ENCODE results near the gene EHF.
"Not testable (repeated sequence)": the region's sequence is repeated elsewhere in the genome, so short reads cannot be mapped to it uniquely, and the experiment has no call there.

EHF gene

DNA sequence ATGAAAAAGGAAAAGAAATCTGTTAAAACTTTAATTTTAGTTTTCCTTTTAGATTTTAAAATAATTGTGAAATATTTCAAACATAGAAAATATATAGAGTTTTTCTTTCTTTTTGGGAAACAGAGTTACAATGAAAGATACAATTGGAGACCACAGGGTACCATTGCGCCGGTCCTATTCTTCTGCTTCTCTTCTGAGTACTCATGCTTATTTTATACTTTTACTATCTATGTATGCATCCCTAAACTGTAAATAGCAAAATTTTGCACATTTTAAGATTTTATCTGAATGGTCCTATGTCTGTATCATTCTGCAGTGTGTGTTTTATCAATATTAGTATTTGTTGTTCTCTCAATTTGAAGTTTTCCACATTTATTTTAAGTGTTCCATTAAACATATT is 65.0 kb downstream of the EHF start:
- Histone ChIP-seq H3K4me3 (ENCODE audit: severe bottlenecking) (no peak overlapping the region), H3K9me3 (ENCODE audit: severe bottlenecking) (no peaks in the 10 kb centered on the region), H3K27me3 (ENCODE audit: insufficient read depth, poor library complexity, severe bottlenecking) (no peaks in the 10 kb centered on the region), H3K4me1 (ENCODE audit: insufficient read depth, poor library complexity, severe bottlenecking) (peaks cover 44% of the 10 kb centered on the region), H3K27ac (ENCODE audit: poor library complexity, severe bottlenecking) (peak overlapping the region; percentile 80), H3K36me3 (ENCODE audit: low read depth) (no peaks in the 10 kb centered on the region)
- TF ChIP-seq, protein P1, sequence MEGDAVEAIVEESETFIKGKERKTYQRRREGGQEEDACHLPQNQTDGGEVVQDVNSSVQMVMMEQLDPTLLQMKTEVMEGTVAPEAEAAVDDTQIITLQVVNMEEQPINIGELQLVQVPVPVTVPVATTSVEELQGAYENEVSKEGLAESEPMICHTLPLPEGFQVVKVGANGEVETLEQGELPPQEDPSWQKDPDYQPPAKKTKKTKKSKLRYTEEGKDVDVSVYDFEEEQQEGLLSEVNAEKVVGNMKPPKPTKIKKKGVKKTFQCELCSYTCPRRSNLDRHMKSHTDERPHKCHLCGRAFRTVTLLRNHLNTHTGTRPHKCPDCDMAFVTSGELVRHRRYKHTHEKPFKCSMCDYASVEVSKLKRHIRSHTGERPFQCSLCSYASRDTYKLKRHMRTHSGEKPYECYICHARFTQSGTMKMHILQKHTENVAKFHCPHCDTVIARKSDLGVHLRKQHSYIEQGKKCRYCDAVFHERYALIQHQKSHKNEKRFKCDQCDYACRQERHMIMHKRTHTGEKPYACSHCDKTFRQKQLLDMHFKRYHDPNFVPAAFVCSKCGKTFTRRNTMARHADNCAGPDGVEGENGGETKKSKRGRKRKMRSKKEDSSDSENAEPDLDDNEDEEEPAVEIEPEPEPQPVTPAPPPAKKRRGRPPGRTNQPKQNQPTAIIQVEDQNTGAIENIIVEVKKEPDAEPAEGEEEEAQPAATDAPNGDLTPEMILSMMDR (IDR thresholded peaks at IDR 0.05; ENCODE audit: poor library complexity, severe bottlenecking), result no peak
- no peak for DNase-seq (ENCODE audit: low spot score)
- no peak for ATAC-seq (ENCODE audit: low read depth)

DNA sequence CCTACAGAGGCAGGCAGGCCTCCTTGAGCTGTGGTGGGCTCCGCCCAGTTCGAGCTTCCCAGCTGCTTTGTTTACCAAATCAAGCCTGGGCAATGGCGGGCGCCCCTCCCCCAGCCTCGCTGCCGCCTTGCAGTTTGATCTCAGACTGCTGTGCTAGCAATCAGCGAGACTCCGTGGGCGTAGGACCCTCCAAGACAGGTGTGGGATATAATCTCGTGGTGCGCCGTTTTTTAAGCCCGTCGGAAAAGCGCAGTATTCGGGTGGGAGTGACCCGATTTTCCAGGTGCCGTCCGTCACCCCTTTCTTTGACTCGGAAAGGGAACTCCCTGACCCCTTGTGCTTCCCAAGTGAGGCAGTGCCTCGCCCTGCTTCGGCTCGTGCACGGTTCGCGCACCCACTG is 71.4 kb downstream of the EHF start:
- DNase-seq (ENCODE audit: low spot score); H3K27me3 ChIP-seq (ENCODE audit: insufficient read depth, poor library complexity, severe bottlenecking); ATAC-seq (ENCODE audit: low read depth); H3K27ac ChIP-seq (ENCODE audit: poor library complexity, severe bottlenecking); H3K4me1 ChIP-seq (ENCODE audit: insufficient read depth, poor library complexity, severe bottlenecking); H3K4me3 ChIP-seq (ENCODE audit: severe bottlenecking); H3K36me3 ChIP-seq (ENCODE audit: low read depth); H3K9me3 ChIP-seq (ENCODE audit: severe bottlenecking): not testable (repeated sequence)

DNA sequence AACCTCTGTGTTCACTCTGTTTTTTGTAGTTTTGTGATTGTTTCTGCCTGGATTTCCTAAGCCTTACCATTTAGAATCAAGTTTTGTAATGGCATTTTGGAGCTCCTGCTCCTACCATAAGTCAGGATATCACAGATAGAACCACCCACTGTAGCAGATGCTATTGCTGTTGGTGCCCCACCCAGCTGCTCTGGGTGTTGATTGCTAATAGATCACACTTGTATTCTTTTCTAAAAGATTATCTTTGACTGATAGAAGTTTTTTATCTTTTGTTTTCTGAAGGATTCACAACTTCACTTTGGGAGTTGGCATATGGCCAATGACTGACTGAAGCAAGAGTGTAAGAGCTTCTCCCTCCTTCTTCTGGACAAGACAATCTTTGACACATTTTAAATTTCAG is 76.0 kb downstream of the EHF start:
- Histone ChIP-seq H3K36me3 (ENCODE audit: low read depth) (no peaks in the 10 kb centered on the region), H3K4me1 (ENCODE audit: insufficient read depth, poor library complexity, severe bottlenecking) (no peaks in the 10 kb centered on the region), H3K27me3 (ENCODE audit: insufficient read depth, poor library complexity, severe bottlenecking) (no peaks in the 10 kb centered on the region), H3K9me3 (ENCODE audit: severe bottlenecking) (peaks cover 2% of the 10 kb centered on the region), H3K27ac (ENCODE audit: poor library complexity, severe bottlenecking) (no peak overlapping the region), H3K4me3 (ENCODE audit: severe bottlenecking) (no peak overlapping the region)
- ATAC-seq (ENCODE audit: low read depth), result no peak
- DNase-seq (ENCODE audit: low spot score), result no peak
- TF ChIP-seq, protein P1 (IDR thresholded peaks at IDR 0.05; ENCODE audit: poor library complexity, severe bottlenecking), result no peak

DNA sequence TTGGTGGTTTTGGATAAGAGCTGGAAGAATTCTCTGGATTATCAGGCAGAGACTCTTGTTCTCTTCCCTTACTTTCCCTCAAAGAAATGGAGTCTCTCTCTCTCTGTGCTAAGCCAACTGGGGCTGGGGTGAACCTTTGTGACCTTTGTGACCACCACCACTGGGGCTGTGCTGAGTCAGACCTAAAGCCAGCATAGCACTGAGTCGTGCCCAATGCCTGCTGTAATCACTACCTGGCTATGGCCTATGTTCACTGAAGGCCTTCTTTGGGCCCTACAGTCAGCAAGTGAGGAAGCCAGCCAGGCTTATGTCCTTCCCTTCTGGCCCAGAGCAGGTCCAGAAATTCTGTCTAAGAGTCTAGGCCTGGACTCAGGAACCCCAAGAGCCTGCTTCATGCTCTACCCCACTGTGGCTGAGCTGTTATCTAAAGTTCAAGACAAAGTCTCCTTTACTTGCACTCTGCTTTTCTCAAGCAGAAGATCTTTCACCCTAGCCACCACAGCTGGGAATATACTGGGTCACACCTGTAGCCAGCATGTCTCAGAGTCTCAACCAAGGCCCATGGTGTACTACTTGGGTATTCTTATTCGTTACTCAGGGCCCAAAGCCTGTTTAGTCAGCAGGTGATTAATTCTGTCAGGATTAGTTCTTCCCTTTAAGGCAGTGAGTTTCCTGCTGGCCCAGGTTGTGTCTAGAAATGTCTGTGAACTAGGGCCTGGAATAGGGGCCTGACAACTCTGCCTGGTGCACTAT is 86.0 kb downstream of the EHF start:
- Histone ChIP-seq H3K27ac (ENCODE audit: poor library complexity, severe bottlenecking) (no peak overlapping the region), H3K9me3 (ENCODE audit: severe bottlenecking) (peaks cover 10% of the 10 kb centered on the region), H3K36me3 (ENCODE audit: low read depth) (no peaks in the 10 kb centered on the region), H3K4me1 (ENCODE audit: insufficient read depth, poor library complexity, severe bottlenecking) (no peaks in the 10 kb centered on the region), H3K4me3 (ENCODE audit: severe bottlenecking) (no peak overlapping the region), H3K27me3 (ENCODE audit: insufficient read depth, poor library complexity, severe bottlenecking) (no peaks in the 10 kb centered on the region)
- ATAC-seq (ENCODE audit: low read depth), result peak; percentile 38; the same call in 2 of the 3 replicates
- TF ChIP-seq, protein P1 (IDR thresholded peaks at IDR 0.05; ENCODE audit: poor library complexity, severe bottlenecking), result no peak
- DNase-seq (ENCODE audit: low spot score), result no peak

DNA sequence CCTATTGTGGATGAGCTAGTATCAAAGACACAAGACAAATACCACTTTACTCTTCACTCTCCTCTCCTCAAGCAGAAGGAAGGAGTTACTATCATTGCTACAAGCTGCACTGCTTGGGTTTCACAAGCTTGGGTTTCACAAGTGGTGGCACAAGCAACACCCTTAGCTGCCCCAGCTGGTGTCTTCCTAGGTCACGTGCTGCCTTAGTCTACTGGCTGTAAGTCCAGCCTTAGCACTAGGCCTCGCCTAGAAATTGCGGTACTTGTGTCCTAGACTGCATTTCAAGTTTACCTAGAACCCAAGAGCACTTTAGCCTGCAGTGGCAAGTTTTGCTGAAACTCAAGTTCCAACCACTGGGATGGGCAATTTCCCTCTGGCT is 86.6 kb downstream of the EHF start:
- Histone ChIP-seq H3K9me3 (ENCODE audit: severe bottlenecking) (peaks cover 10% of the 10 kb centered on the region), H3K4me3 (ENCODE audit: severe bottlenecking) (no peak overlapping the region), H3K36me3 (ENCODE audit: low read depth) (no peaks in the 10 kb centered on the region), H3K27ac (ENCODE audit: poor library complexity, severe bottlenecking) (no peak overlapping the region), H3K27me3 (ENCODE audit: insufficient read depth, poor library complexity, severe bottlenecking) (no peaks in the 10 kb centered on the region), H3K4me1 (ENCODE audit: insufficient read depth, poor library complexity, severe bottlenecking) (no peaks in the 10 kb centered on the region)
- TF ChIP-seq, protein P1 (IDR thresholded peaks at IDR 0.05; ENCODE audit: poor library complexity, severe bottlenecking), result no peak
- no peak for ATAC-seq (ENCODE audit: low read depth)
- DNase-seq (ENCODE audit: low spot score), result no peak
